NCI-H187 (cell line): Measurements from ENCODE around the gene PRC1.
A peak's percentile ranks its signal among the peaks of the same experiment; 100 is the strongest.
"Not testable (repeated sequence)": the region's sequence is repeated elsewhere in the genome, so short reads cannot be mapped to it uniquely, and the experiment has no call there.

Source experiments
- DNase-seq, 2 experiments: peaks; one replicate each; lab custom pipeline; 2025; lab: John Stamatoyannopoulos, UW

The PRC1 gene

GRCh38 chr15:90994417-90995311 is at the start of gene PRC1:
TSS of gene PRC1 (minus strand) at chr15:90994535. CDS start at chr15:90994417, 118 bp downstream.
- DNase-seq, result peak; percentile 96

DNA sequence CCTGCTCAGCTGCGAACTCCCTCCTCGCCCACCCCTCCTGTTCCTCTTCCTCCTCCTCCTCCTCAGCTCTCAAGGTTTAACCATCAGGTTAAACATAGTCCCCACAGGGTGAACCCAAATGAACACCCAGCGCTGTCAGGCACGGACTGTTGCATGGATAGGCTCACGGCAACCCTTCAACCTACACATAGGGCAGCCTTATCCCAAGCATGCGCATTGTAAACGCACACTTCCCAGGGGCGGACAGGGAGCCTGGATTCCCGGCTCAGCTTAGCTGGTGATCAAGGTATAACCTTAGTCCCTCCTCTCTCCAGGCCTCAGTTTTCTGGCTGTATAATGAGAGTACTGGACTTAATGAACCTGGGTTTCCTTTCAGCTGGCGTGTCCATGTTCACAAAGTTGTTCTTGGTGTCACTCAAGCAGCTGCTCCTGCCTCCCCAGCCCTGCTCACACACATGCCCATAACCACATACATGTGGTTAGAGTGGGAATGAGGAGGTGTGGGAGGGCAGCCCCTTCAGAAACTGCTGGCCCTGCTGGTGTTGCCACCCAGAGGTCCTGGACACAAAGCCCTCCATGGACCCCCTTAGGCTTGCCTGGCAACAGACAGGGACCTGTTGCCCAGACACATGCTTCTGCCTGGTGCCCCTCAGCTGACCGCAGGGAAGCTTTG is 49.0 kb upstream of the PRC1 start:
- no peak for DNase-seq

DNA sequence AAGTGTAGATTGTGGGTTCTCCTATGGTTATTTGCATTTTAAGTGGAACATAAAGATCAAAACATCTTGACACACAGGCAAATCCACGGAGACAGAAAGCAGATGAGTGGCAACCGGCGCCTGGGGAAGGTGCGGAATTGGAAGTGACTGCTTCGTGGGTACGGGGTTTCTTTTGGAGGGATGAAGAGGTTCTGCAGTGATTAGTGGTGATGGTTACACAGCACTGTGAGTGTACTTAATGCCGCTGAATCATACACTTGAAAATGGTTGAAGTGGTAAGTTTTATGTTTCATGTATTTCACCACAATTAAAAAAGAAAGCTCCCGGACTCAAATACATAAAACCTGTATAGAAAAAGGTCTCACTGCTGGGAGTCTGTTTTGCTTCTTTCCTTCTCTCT is 46.5 kb upstream of the PRC1 start:
- DNase-seq, result peak; percentile 38 to 49

DNA sequence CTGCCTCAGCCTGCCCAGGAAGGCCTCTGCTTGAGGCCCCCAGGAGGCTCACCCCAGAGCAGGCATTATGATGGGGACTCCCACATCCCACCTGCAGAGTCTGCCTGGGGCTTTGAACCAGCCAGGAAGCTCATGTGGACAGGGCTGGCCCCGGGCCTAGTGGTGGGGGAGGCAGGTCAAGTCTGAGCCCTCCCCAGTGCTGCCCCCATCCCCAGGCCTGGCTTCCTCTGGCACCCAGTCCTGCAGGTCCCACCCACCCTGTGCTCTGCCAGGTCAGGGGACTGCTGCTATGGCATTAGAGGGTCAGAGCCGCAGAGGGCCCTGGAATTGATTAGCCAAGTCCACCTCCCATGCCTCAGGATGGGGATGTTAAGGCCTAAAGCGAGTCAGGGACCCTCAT is 45.7 kb upstream of the PRC1 start:
- no peak for DNase-seq

GRCh38 chr15:91032919-91033803 is 38.8 kb upstream of the PRC1 start:
- peak; percentile 50 to 53 for DNase-seq

GRCh38 chr15:91031796-91032195 is 37.5 kb upstream of the PRC1 start:
- no peak for DNase-seq

DNA sequence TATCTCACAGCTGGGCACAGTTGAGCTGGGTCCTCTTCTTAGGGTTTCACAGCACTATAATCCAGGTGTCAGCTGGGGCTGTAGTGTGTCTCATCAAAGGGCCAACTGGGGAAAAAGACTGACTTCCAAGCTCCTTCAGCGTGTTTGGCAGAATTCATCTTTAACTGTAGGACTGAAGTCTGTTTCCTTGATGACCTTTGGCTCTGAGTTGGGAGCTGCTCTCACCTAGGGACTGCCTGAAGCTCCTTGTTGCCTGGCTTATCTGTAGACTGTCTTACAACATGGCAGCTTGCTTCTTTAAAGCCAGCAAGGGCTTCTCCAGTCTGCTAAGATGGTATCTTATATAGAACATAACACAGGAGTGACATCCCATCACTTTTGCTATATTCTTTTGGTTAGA is 33.3 kb upstream of the PRC1 start:
- no peak for DNase-seq

DNA sequence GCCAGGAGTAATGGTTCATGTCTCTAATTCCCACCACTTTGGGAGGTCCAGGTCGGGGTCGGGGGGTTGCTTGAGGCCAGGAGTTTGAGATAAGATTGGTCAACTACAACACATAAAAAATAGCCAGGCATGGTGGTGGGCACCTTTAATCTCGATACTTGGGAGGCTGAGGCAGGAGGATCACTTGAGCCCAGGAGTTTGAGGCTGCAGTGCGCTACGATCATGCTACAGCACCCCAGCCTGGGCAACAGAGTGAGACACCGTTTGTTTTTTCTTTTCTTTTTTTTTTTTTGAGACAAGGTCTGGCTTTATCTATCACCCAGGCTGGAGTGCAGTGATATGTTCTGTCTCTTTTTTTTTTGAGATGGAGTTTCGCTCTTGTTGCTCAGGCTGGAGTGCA is 29.4 kb upstream of the PRC1 start:
- no peak for DNase-seq

DNA sequence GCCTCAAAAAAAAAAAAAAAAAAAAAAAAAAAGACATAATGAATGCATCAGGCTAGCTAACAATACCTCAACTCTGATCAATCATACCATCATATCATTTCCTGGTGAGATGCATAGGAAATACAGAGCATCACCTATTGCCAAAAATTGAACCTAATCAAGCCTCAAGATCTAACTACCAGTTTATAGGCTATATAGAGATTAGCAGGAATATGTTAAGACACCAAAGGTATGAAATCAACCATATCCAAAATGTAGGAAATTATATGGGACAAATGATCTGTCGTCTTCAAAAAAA is 28.4 kb upstream of the PRC1 start:
- DNase-seq, result no peak

DNA sequence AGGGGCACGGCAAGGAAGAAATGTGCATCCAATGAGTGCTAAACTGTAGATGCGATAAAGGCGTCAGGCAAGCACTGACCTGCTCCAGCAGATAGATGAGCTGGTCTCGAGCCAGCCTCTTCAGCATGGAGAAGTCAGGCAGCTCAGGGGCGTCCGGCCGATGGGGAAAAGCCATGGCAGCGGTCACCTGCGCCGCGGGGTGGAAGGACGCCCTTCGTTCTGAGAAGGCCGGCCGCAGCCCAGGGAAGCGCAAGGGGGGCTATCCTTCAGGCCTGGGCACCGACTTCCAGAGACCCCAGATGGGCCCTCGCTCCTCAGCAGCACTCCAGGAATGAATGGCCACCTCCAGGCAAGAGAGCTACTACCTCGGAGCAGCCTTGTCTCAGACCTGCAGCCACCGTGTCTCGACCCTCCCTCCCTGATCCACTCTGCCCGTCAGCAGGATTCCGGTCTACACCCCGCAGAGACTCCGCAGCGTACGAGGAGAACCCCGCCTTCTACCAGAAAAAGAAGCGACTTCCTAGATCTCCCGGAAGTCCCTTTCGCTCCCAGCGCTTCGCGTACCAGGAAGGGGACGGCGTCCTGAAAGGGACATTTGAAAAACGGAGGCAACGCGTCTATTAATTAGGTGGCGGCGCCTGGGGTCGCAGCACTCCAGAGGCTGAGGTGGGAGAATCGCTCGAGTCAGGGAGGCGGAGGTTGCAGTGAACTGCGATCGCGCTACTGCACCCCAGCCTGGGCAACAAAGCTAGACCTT is 27.9 kb upstream of the PRC1 start, which contains the start of gene VPS33B:
VPS33B (minus strand) TSS at position 520 of the 757 bp plus-strand sequence; CDS start at position 175, 345 bp downstream.
- DNase-seq, result peak; percentile 60 to 76

DNA sequence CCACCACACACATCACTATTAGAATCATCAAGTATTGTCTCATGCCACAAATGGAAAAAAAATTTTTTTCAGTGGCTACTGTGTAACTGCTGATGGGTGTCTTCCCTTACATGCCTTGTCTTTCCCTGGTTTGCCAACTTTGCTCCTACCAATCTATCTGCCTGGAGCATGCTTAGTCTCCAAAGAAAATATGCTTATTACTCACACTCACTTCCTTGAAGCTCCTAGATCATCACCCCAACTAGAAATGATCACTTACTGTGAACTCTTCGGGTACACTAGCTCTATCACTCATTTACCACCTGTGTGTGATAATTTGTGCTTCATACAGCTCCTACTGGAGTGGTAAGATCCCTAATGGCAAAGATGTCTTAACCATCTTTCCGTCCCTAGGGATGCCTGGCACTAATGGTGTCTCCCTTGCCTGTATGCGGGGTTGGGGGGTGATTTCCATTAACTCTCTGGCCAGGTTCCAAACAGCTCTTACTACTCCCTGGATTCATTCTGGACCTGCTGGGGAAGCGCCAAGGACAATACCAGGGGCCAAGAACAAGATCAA is 27.3 kb upstream of the PRC1 start:
- DNase-seq, result no peak

DNA sequence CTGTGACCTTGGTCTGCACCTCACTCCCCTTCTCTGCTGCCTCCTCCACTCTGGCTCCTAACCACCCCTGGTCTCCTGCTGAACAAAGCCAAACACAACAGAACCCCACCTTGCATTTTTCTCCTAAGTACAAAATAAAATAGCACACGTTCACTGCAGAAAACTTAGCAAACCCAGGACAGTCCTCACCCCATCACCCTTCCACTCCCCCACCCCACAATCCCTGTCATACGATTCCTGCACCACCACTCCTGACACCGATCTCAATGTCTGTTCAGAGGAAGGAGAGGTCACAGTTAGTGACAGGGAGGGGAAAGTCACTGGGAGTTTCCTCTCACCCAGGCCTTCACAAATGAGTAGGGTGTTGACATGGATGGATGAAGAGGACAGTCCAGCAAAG is 23.8 kb upstream of the PRC1 start:
- no peak for DNase-seq

DNA sequence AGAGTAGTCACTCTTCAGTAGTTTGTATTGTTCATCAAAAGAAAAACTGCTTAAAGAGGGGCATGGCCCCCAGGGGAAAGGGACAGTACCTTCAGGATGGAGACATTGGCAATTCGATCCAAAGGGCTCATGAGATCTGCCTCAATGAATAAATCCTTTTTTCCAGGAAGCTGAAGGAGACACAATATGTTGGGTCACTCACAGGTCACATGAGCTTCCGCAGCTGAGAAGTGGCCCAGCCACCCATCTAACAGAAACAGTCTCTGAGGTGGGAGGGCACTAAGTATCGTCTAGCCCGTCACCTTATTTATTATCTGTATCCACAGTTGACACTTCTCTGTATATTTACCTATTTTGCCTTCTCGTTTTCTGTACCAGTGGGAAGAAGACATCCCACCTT is 23.4 kb upstream of the PRC1 start:
- DNase-seq, result no peak

- DNase-seq, result not testable (repeated sequence)
Measured at GRCh38 chr15:91013701-91014100, 19.4 kb upstream of the PRC1 start.

DNA sequence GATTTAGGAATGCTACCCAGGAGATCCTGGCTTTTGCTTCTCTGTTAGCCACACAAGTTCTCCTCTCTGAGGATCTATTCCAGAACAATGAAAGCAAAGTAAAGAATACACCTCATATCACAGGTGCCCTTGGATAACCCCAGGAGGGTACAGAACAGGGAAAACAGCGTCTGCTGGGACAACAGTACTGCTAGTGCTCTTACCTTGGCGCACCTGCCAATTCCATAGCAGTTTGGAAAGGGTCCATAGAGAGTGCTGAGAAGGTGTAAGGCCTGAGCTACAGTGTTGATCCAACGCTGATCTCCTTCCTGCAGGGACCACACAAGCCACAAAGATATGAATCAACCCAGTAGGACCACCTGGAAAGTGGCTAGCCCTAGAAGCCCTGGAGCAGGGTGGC is 12.9 kb upstream of the PRC1 start:
- DNase-seq, result no peak

DNA sequence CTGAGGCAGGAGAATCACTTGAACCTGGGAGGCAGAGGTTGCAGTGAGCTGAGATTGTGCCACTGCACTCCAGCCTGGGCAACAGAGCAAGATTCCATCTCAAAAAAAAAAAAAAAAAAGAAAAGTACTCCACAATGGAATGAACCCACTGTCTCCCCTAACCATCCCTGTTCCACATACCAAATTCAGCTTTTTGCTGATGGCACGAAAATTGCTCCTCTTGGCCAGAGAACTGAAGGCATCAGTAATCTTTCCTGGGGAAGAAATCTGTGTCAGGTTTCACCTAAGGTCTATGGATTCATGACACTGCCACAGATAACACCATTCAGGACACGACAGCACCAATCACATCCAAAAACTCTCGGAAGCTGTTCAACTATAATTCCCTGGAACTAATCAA is 6.9 kb upstream of the PRC1 start:
- DNase-seq, result no peak

GRCh38 chr15:90998737-90999136 is 4.4 kb upstream of the PRC1 start:
- no peak for DNase-seq

- DNase-seq, result no peak
Measured at GRCh38 chr15:90994059-90994416, 297 bp downstream of the PRC1 start.

DNA sequence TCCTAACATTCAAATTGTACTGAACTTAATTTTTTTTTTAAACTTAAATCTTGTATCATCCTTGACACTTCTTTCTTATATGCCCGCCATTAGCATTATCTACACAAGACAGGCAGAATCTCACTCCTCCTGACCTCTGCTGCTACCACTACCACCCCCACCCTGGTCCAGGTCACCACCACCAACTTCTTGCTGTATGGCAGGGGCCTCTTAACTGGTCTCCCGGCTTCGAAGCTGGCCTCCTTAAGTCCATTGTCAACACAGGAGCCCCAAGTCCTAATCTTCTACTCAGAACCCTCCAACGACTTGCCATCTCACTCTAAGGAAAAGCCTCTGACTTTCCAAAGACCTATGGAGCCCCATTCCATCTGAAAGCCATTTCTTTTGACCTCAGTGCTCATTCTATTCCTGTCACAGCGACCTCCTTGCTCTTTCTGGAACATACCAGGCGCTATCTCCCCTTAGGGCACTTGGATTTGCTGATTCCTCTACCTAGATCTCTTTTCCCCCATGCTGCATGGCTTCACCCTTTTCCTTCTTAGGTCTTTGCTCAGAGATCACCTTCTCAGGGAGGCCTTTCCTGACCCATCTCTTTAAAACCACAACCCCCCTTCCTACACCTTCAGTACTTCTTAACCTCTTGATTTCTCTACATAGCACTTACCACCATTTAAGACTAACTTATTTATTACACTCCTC is 2.6 kb downstream of the PRC1 start:
- DNase-seq, result no peak

- DNase-seq, result no peak
Measured at GRCh38 chr15:90990446-90990845, 3.9 kb downstream of the PRC1 start.
